Effector CD4-positive, alpha-beta T cell (primary cell): Measurements from ENCODE around the gene COL23A1.

Experiments used
- DNase-seq: peaks from one replicate; pipeline ENCODE4 v3.0.0-alpha.2; 2020

Gene COL23A1

DNA sequence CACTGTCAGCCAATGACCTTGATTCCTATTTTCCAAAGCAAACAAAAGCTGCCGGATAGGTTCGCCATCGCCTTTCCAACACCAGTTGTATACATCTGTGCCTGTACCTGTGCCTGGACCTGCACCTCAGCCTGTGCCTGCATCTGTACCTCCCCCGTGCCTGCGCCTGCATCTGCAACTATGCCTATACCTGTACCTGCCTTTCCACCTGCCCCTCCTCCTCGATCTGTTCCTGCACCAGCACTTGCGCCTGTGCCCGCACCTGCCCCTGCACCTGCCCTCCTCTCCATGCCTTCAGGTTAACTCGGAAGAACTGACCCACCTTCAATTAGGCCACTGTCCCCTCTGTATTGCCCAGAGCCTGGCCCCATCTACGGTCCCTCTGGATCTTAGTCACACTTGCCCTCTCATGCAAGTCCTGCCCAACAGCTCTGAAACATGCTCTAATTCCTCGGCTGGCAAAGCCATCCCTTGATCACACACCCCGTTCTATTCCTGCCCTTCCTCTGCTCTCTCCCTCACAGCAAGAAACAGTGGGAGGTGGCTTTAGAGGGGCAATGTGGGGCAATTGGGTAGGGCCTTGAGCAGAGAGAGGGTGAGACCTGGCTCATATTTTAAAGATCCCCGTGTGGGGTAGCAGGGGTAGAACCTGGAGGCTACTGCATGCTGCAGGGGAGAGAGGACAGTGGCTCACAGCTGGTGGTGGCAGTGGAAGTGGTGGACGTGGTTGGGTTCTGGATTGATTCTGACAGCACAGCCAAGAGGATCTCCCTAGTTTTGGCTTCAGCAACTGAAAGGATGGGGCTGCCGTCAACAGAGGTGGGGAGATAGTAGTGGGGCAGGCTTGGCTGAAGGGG lies 298.0 kb downstream of the COL23A1 start:
- no peak for DNase-seq

- no peak for DNase-seq
Measured at GRCh38 chr5:178291161-178291561, 299.0 kb downstream of the COL23A1 start.

- DNase-seq = no peak
Measured at GRCh38 chr5:178290376-178290775, 299.8 kb downstream of the COL23A1 start.

DNA sequence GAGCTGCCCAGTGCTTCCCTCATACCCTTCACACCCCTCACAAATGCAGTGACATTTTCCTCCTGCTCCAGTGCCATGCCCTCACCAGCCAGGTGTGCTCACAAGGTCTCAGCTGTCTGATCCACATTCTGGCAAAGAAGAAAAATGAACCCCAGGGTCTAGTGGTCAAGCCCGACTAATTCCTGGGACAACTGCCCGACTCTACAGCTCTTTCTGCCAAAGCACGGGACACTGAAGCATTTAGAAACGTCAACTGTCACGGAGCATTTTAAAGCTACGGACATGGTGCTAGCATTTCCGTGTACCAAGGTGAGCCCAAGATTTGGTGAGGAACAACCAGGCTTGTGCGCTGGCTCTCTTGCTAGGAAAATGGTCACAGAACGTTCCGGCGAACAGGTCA lies 300.8 kb downstream of the COL23A1 start:
- DNase-seq = no peak

DNA sequence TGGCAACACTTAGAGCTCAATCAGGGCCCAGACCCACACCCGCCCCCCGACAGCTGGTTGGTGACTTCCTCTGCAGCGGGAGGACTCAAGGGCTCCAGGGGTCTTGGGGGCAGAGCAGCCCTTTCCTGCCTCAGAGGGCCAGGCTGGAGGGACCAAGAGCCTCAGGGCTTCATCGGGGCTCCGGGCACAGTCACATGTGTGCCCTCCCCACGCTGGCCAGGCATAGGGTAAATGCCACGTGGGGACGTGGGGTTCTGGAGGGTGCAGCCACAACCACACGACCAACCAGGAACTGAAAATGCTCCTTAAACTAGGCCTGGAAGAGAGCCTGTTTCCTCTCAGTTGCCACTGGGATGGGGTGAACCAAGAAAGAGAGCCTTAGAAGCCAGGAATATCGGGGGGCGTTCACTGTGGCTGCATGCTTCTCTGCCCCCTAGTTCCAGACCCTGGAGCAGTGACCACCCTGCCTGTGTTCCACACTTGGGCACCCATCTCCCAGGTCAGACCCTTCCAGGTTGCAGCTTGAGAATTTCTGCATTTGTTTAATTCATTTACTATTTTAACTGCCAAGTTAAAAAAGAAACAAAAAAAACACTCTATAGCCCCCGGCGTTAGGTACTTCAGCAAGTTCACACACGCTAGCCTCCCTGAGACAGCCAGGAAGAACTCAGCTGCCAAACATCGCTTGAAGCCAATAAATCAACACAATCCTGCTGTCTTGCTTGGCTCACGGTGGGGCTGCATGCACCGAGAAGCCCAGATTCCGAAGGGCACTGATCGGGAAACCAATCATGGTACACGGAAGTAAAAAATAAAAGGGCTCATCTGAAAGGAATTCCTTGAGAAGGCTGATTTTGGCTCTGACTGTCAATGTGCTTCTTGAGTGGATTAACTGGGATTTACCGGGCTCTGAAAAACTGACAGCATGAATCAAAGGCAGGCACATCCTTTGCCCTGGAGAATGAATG lies 301.5 kb downstream of the COL23A1 start:
- DNase-seq = no peak

DNA sequence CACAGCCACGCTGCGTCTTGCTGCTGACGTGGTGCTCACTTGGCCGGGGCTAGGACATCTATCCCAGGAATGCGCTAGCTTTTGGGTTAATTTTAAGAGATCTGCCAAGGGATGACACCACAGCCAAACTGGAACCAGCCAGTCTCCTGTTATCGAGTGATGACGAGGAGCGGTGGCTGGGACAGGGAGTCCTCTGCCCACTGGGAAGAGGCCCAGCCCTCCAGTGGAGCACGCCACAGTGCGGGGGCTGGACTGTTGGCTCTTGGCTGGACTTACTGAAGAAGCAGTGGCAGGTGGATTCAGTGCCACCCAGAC lies 302.4 kb downstream of the COL23A1 start:
- no peak for DNase-seq

DNA sequence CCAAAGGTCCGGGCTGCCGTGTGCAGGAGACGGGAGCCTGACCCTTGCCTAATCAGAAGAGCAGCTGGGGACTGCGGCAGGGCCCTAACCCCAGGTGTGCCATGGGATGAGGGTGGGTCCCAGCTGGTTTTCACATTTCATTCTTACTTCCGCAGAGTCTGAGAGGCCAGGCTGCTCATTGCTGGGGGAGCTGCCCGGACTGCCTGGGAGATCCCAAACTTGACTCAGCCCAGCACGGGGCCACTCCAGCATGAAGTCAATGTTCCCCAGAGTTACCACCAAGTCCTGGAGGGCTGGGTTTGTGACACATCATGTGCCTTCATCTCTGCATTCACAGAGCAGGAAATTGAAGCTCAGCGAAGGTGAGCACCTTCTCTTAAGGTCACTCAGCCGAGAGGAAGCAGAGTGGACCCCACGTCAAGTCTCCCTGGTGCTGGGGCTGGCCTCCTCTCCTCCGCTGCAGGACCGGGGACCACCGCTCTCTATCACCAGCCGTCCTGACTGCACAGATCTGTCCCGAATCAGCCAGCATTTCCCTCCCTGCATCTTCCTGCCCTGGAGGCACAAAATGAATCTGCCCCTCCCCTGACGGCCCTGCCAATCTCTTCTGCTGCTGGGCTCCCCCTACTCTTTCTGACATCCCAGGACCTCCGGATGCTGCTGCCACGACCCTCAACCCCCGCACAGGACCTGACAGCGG lies 303.0 kb downstream of the COL23A1 start:
- DNase-seq = no peak

GRCh38 chr5:178286226-178287090 lies 303.7 kb downstream of the COL23A1 start:
- no peak for DNase-seq

GRCh38 chr5:178285399-178286225 lies 304.6 kb downstream of the COL23A1 start:
- DNase-seq = no peak

DNA sequence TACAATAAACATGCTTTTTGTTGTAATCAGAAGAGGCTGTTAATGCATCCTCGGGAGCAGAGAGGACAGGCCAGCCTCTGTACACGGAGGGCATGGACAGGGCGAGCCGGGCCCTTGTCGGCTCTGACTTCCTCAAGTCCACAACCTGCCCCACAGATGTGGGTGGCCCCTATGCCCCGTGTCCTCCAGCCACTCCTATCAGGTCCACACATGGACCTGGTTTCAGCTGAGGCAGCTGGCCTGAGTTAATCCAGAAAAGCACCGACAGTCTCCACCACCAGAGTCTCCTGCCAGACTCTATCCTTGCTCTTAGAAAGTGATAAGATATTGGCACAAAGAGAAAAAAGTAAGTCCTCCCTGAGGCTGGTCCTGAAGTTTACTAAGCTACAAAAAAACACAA lies 305.2 kb downstream of the COL23A1 start:
- DNase-seq = no peak

DNA sequence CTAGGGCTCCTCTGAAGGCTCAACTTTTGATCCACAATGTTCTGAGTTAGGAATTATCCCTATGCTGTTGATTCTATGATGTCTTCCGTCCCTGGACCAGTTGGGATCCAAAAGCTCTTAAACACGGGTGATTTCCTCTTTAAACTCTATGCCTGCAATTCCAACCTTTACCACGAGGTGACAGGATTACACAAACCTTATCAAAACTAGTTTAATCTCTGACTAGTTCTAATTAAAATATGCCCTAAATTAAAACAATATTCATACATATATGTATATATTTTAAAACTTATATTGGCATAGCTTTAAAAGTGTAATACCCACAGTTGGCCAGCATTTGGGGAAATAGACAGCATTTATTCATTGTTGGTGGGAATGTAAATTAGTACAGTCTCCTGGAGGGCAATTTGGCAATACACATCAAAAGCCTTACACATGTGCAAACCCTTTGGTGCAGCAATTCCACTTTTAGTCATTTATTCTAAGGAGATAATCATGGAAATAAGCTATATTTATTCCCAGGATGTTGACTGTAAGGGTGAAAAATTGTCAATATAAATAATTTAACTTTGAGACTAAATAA lies 306.0 kb downstream of the COL23A1 start:
- no peak for DNase-seq

DNA sequence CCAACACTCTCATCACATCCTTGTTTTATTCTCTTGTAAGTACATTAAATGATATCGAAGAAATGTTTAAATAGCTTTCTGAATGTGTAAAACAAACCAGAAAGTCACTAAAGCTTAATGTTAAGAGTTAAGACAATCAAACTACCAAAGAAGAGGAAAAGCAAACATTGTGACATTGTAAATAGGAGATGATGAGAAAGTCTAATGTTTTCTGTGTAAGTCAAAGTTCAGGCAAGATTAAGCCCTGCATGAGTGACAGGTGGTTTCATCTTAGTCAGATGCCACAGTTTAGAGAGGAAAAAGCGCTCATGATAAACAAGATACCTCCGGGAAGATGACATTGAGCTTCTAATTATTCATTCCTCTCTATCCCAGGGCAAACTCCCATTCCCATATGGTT lies 306.7 kb downstream of the COL23A1 start:
- DNase-seq = no peak

DNA sequence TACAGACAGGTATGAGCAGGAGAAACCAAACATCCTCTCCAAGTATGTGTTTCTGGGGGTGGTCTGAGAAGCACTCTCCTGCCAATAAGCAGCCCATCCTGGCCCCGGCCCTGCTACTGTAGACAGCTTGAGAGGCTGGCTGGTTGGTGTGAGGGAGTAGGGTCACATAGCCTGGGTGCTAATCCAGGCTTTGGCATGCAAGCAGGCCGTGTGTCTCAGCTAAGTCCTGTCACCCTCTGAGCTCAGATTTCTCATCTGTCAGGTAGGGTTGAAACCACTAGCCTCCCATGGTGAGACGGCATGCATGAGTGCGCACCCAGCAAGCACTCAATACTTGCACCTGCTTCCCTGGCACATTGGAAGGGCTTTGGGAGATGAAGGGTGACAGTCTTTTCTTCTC lies 307.8 kb downstream of the COL23A1 start:
- DNase-seq = no peak

GRCh38 chr5:178281331-178281730 lies 308.9 kb downstream of the COL23A1 start:
- no peak for DNase-seq

DNA sequence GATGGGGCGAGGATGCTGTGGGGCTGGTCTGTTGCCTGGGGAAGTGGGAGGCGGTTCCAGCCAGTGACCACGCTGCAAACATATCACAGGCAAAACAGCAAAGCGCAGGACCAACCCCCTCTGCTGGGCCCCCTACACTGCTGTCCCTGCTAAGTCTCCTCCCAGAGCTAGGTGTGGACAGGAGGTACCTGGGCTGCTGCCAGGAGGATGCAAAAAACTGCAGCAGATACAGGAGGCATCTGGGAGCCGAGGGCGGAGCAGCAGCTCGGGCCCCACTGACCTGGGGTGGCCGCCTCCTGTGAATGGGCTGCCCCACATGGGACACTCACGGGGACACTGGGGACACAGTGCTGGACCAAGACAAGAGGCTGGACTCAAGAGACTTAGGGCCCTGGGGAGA lies 309.6 kb downstream of the COL23A1 start:
- DNase-seq = no peak

DNA sequence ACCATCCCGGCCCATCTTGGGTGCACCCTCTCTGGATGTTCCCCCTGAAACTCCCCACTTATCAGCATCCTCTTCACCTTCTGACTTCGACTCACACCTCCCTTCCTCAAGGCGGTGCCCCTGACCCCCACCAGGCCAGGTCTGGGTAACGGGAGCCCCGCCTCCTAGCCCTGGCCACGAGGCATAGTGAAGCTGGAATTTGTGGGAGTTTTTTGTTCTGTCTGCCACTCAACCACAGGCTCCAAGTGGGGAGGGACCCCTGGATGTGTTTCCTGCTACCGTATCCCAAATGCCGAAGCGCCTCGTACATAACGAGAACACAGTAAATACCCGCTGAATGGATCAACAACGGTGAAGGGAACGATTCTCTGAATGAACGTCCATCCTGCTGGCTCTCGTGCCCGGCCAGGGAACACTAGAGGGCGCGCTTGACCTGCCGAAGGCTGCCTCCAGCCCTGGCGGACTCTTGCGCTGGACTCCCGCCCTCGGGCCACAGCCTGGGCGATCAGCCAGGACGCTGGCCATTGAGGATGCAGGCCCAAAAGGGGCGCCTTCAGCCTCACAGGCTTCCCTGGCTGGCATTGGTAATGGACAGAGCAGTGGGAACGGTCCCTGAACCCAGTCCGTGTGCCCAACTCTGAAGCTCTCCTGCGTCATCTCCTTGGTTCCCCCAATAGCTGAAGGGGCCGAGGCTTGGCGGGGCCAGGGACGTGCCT lies 310.3 kb downstream of the COL23A1 start:
- peak; percentile 28 for DNase-seq

GRCh38 chr5:178279026-178279722 lies 311.0 kb downstream of the COL23A1 start:
- no peak for DNase-seq

GRCh38 chr5:178278358-178279023 lies 311.7 kb downstream of the COL23A1 start:
- no peak for DNase-seq

GRCh38 chr5:178277866-178278265 lies 312.3 kb downstream of the COL23A1 start:
- no peak for DNase-seq
